ENCODE data around the gene FAAP100.
A peak's percentile ranks its signal among the peaks of the same experiment; 100 is the strongest.

FAAP100 gene

DNA sequence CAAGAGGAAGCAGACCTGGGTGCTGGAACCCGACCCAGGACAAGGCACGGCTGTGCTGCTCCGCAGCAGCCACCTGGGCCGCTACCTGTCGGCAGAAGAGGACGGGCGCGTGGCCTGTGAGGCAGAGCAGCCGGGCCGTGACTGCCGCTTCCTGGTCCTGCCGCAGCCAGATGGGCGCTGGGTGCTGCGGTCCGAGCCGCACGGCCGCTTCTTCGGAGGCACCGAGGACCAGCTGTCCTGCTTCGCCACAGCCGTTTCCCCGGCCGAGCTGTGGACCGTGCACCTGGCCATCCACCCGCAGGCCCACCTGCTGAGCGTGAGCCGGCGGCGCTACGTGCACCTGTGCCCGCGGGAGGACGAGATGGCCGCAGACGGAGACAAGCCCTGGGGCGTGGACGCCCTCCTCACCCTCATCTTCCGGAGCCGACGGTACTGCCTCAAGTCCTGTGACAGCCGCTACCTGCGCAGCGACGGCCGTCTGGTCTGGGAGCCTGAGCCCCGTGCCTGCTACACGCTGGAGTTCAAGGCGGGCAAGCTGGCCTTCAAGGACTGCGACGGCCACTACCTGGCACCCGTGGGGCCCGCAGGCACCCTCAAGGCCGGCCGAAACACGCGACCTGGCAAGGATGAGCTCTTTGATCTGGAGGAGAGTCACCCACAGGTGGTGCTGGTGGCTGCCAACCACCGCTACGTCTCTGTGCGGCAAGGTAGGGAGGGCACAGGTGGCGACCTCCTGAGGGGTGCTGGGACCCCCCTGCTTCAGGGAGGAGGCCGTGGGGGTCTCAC lies 23.3 kb downstream of the FAAP100 start:
- Mint-ChIP-seq H3K27me3 (peaks cover 1% of the 10 kb centered on the region), H3K4me3 (no peak overlapping the region), H3K9me3 (no peaks in the 10 kb centered on the region), H3K27ac (no peak overlapping the region), H3K36me3 (no peaks in the 10 kb centered on the region), H3K4me1 (no peaks in the 10 kb centered on the region)

DNA sequence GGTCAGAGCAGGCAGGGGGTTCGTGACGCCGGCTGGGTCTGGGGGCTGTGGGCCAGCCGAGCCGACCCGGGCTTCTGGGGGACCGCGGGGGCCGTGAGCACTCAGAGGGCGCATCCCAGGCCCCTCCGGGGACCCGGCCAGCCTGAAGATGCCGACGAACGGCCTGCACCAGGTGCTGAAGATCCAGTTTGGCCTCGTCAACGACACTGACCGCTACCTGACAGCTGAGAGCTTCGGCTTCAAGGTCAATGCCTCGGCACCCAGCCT lies 23.8 kb downstream of the FAAP100 start:
- no peaks in the 10 kb centered on the region for H3K4me1 Mint-ChIP-seq
- H3K27ac Mint-ChIP-seq, result no peak overlapping the region
- H3K9me3 Mint-ChIP-seq, result no peaks in the 10 kb centered on the region
- H3K4me3 Mint-ChIP-seq, result no peak overlapping the region
- peaks cover under 1% of the 10 kb centered on the region for H3K27me3 Mint-ChIP-seq
- no peaks in the 10 kb centered on the region for H3K36me3 Mint-ChIP-seq

DNA sequence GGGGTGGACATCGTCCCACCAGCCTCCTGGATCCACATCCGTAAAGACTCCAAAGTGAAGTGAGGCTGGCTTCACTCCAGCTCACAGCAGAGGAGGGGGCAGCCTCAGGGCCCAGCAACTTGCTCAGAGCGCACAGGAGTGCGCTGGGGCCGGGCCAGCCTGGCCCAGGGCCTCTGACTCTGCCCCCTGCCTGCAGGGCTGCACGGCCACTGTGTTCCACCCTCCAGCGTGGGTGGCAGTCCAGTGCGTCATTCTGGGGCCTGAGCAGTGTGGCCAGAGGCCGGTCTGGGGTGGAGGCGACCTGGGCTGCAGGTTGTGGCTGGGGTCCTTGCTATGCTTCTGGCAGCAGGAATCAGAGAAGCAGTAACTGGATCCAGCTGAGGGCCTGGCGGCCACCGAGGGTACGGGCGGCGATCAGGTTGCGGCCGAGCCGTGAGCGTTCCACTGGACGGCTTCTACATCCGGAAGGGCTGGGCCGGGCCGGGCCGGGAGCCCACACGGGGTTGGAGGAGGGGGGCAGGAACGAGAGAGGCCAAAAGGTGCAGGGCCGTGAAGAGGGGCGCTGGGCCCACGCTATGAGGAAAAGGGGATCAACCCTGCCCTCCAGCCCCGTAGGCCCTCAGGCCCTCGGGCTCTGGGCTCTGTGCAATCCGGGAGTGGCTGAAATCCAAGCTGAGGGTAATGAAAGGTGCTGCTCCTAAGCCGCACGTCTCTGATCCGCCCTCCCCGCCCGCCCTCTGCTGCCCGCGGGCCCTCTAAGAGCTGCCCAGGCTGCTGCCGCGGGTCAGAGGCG lies 24.4 kb downstream of the FAAP100 start, which contains the start of gene FSCN2:
FSCN2 (plus strand) TSS at position 787 of the 793 bp plus-strand sequence. CDS start 155 bp downstream, outside the sequence.
- H3K9me3 Mint-ChIP-seq, result no peaks in the 10 kb centered on the region
- no peaks in the 10 kb centered on the region for H3K36me3 Mint-ChIP-seq
- no peak within 1 kb of the TSS for H3K4me3 Mint-ChIP-seq
- no peaks in the 10 kb centered on the region for H3K4me1 Mint-ChIP-seq
- peaks cover 1% of the 10 kb centered on the region for H3K27me3 Mint-ChIP-seq
- H3K27ac Mint-ChIP-seq, result no peak within 1 kb of the TSS

DNA sequence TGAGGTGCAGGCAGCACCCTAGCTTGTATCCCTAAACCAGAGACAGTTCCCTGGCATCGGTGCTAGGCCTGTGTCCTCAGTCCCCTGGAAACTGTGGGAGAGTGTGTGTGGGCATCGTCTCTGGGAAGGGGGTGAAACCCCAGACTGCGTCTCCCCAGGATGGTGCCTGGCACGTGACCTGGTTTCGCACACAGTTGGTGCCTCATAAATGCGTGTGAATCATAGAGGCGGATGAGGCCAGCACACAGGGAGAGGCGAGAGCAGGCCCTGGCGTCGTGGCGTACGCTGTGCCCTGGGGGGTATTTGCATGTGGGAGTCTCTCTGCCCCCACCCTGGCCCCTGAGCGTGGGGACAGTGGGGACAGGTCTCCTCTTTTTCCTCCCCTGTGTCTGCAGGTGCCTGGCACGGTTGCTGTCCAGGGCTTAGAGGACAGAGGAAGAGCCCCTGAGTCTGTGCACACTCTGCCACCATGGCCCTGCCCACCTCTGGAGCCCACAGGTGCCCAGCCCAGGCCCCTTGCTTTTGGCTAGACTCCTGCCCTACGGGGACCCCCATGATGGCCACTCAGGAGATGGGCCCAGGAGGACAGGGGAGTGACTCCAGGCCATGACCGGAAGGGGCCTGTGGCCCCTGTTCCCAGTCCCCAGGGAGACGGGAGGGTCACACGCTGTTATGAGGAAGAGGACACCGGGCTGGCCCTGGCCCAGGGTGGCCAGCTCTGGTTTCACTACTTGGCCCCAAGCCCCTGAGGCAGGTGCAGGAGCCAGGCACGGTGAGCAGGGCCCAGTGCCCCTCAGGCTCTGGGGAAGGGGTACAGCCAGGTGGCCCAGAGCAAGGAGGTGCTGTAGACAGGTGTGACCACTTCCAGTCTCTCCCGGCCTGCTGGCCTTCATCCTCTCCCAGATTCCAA lies 25.2 kb downstream of the FAAP100 start:
- Mint-ChIP-seq H3K9me3 (no peaks in the 10 kb centered on the region), H3K36me3 (no peaks in the 10 kb centered on the region), H3K4me3 (no peak overlapping the region), H3K27me3 (peaks cover 1% of the 10 kb centered on the region), H3K27ac (no peak overlapping the region), H3K4me1 (no peaks in the 10 kb centered on the region)

DNA sequence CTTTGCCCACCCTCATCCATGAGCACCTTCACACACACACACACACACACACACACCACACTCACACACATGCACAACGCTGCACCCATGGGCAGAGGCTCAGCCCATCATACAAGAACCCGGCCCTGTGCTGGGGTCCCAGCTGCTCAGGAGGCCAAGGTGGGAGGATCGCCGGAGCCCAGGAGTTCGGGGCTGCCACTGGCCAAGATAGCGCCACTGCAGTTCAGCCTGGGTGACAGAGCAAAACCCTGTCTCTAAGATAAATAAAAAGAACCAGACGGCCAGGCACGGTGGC lies 27.3 kb downstream of the FAAP100 start:
- no peaks in the 10 kb centered on the region for H3K9me3 Mint-ChIP-seq
- H3K4me1 Mint-ChIP-seq, result no peaks in the 10 kb centered on the region
- no peak overlapping the region for H3K27ac Mint-ChIP-seq
- H3K36me3 Mint-ChIP-seq, result no peaks in the 10 kb centered on the region
- no peak overlapping the region for H3K4me3 Mint-ChIP-seq
- H3K27me3 Mint-ChIP-seq, result peaks cover 1% of the 10 kb centered on the region

DNA sequence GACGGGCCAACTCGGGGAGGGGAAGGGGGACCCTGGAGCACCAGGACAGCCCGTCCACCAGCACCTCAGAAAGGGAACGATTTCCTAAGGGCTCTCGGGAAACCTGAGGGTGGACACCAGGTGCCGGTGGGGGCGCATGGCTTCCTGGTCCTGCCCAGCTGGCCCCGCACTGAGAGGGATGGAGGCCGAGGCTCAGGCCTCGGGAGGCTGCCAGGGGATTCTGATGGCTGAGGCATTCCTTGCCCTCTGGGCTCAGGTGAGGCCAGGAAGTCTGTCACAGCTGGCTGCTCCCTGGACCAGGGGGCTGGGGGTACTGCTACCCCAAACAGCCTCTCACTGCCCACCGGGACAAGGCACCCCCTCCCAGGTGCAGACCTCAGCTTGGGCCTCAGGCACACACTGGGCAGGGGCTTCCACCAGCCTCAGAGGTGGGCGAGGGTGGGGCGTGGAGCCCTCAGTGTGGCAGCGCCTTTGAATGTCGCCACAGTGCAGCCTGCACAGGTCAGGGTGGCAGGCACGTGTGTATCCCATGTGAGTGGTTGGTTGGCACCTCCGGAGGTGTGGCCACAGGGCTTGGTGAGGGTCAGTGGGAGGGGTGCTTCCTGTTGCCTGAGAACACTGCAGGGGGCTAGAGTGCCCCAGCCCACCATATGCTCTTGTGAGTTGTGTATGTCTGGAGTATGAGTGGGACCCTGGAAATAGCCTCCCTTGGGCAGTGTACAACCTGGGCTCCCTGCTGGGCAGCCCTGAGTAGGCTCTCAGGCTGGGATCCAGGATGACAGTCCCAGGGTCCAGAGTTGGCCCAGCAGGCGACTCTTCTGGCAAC lies 27.9 kb downstream of the FAAP100 start:
- H3K4me3 Mint-ChIP-seq, result no peak overlapping the region
- H3K9me3 Mint-ChIP-seq, result no peaks in the 10 kb centered on the region
- H3K27me3 Mint-ChIP-seq, result peaks cover 1% of the 10 kb centered on the region
- no peaks in the 10 kb centered on the region for H3K36me3 Mint-ChIP-seq
- H3K27ac Mint-ChIP-seq, result no peak overlapping the region
- no peaks in the 10 kb centered on the region for H3K4me1 Mint-ChIP-seq

DNA sequence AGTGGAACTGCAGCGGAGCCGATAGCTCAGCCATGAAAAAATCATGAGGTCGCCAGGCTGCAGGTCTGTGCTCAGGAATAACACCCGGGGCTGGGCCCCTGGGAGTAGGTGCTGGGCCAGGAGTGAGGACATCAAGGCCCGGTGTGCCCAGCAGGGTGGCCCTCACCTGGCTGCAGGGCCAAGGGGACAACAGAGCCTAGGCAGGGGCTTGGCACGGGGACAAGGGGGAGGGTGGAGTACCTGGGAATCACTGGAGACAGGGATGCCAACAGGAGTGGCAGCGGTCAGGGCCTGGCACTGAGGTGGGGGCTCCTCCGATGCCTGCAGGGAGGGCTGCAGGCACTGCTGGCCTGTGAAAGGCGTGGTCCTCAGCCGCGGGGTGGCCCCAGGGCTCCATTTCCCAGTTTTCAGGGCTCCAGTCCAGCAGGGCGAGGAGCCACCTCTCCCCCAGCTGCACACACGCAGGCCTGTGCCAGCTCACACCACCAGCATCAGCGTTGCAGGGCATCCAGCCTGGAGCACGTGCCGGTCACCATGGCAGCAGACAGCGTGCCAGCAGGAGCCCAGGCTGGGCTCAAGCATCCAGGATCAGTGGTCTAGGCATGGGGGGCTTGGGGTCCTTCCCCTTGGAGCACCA lies 28.6 kb downstream of the FAAP100 start:
- Mint-ChIP-seq H3K9me3 (no peaks in the 10 kb centered on the region), H3K27ac (no peak overlapping the region), H3K27me3 (peaks cover 1% of the 10 kb centered on the region), H3K36me3 (no peaks in the 10 kb centered on the region), H3K4me3 (no peak overlapping the region), H3K4me1 (no peaks in the 10 kb centered on the region)

DNA sequence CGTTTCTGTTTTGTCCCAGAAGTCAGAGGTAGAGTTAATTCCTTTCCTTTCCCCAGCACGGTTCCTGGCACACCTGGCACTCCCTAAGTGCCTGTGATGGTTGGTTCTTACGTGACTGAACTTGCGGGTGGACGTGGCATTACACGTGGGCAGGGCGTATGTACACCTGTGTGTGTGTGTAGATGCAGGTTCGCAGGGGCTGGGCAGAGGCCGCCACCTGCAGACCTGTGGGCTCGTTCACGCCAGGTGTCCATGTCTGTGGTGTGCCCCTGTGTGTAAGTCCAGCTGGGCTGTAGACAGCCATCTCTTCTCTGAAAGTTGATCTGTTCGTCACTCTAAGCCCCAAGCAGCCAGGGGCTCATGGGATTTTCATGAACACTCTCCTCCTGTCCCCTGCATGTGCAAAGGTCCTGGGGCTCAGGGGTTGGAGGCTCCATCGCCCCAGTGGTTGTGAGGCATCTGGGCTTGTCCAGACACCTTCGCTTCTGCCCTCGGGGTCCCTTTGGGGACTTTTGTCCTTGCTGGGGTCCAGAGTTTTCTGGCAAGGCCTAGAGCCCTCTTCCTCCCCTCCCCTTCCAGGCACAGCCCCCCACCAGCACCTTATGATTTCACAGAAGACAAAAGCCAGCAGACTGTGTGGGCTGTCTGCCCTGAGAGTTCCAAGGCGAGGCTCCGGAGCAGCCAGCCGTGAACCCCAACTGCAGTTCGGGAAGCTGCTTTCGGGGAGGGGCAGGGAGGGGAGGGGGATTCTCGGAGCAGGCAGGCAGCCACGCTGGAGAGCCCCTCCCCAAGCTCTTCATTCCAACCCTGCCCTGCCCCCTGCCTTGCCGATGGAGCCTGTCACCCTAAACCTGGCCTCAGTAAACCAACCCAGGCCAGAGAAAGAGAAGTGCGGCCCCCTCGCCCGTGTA lies 29.4 kb downstream of the FAAP100 start:
- H3K36me3 Mint-ChIP-seq, result no peaks in the 10 kb centered on the region
- no peak overlapping the region for H3K4me3 Mint-ChIP-seq
- H3K27me3 Mint-ChIP-seq, result peaks cover 1% of the 10 kb centered on the region
- peaks cover 5% of the 10 kb centered on the region for H3K4me1 Mint-ChIP-seq
- no peaks in the 10 kb centered on the region for H3K9me3 Mint-ChIP-seq
- H3K27ac Mint-ChIP-seq, result no peak overlapping the region

DNA sequence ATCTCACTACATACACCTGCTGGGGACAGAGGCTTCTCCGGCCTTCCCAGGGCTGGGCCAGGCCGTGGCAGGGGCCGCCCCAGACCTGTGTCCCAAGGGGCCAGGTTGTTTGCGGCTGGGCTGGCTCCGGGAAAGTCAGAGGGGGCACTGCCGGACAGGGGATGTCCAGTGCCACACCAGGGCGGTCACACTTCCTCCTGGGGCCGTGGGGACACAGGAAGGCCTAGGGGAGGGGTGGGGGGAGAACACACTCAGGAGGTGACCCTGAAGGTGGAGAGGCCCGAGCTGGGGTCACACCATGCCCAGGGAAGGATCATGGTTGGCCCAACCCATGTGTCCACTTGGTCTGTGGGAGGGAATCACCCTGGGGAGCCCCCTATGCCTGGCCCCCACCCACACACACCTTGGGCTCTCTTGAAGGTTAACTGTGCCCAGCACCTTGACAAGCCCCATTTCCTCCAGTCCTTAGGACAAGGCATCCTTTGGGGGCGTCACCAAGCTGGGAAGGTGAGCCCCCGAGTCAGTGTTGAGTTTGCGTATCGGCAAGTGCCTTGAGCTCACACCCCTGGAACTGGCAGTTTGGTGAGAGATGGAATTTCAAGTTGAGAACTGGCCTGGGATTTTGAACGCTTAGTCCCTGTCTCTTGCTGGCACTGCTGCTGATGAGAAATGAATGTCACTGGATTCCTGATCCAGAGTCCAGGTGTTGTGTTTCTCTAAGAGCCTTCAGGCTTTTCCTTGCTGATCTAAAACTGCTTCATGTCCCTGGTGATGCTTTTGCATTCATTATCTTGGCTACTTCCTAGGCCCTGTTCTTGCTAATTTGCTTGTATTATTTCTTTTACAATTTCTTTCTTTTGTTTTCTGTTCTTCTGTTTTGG lies 31.9 kb downstream of the FAAP100 start:
- Mint-ChIP-seq H3K4me3 (peak overlapping the region; percentile 26), H3K27me3 (peaks cover 1% of the 10 kb centered on the region), H3K9me3 (no peaks in the 10 kb centered on the region), H3K36me3 (no peaks in the 10 kb centered on the region), H3K4me1 (peaks cover 5% of the 10 kb centered on the region), H3K27ac (no peak overlapping the region)

DNA sequence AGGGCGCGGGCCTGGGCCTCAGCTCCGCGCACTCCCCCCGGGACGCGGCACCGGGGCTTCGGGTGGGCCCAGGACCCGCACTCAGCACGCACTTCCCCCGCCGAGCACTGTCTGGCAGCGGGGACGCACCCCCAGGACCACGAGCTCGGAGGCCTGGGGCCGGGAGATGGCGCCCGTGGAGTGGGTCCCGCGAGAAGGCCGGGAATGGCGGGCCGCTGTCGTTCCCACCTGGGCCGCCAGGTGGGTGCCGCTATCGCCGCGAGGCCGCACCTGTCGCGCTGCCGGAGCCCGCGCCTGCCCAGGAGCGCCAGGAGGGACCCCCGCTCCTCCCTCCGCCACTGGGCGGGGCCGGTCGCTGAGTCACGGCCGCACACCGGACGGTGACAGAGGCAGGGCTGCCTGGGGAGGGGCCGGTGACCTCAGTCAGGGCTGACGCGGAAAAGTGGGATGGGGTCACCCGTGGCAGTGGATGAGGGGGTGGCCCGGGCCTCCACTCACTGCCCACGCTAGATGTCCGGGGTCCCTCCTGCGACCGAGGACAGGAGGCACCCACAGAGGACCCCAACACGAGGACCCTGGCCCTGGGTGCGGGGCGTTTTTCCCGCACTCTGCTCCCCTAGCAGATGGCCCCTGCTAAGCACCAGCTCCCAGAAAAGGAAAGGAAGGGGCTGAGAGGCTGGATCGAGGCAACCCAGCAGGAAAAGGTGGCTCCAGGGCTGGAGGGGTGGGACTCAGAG lies 32.7 kb downstream of the FAAP100 start:
- no peaks in the 10 kb centered on the region for H3K36me3 Mint-ChIP-seq
- no peak overlapping the region for H3K27ac Mint-ChIP-seq
- H3K4me3 Mint-ChIP-seq, result no peak overlapping the region
- no peaks in the 10 kb centered on the region for H3K9me3 Mint-ChIP-seq
- peaks cover 5% of the 10 kb centered on the region for H3K4me1 Mint-ChIP-seq
- peaks cover 1% of the 10 kb centered on the region for H3K27me3 Mint-ChIP-seq

DNA sequence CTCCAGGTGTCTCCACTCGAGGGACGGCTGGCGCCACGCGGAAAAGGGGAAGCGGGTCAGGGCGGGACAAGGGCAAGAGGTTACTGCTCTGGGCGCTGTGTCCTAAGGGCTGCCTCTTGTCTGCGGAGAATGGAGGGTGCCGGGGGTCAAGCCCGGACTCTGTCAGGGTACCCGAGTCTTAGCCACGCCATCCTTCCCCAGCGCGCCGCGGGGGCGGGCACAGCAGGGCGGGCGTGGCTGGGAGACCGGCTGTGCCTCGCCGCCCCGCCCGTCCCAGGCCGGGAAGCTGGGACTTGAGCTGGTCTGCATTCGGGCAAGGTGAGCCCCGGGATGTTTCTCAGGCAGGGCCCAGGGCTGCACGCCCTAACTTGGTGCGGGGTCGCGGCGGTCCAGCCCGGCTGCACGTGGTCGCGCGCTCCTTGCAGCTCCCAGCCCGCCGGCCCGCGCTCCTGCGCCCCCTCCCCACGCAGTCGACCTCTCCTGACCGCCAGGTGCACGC lies 33.3 kb downstream of the FAAP100 start:
- Mint-ChIP-seq H3K27me3 (peaks cover 1% of the 10 kb centered on the region), H3K4me3 (no peak overlapping the region), H3K9me3 (no peaks in the 10 kb centered on the region), H3K27ac (no peak overlapping the region), H3K4me1 (peaks cover 5% of the 10 kb centered on the region), H3K36me3 (no peaks in the 10 kb centered on the region)

DNA sequence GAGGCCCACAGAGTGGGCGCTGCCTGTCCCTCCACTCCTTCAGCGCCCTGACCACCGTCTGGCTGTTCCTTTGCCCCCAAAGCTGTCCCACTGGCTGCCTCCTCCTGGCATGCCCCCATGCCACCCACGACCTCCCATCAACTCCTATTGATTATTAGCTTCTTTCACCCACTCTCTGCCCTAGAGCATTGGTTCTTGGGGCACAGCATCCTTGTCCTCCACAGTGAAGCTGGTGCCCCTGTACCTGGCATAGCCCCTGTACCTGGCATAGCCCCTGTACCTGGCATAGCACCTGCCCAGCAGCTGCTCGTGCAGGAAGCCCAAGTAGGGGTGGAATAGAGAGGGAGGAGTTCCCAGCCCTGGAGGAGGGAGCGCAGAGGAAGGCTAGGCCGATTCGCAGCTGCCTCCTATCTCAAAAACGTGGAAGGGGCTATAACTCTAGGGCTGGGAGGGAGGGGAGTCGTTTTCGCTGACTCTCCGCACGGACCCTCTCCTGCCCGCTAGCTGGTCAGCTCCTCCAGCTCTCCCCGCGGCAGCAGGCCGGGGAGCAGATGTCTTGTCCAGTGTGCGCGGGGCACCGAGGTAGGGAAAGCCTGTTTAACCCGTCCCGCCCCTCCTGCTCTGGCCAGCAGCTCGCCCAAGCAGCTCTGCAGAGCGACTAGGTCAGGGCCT lies 33.9 kb downstream of the FAAP100 start:
- no peaks in the 10 kb centered on the region for H3K36me3 Mint-ChIP-seq
- H3K4me1 Mint-ChIP-seq, result peaks cover 5% of the 10 kb centered on the region
- H3K9me3 Mint-ChIP-seq, result no peaks in the 10 kb centered on the region
- peaks cover under 1% of the 10 kb centered on the region for H3K27me3 Mint-ChIP-seq
- H3K27ac Mint-ChIP-seq, result no peak overlapping the region
- H3K4me3 Mint-ChIP-seq, result peak overlapping the region; percentile 74

Measured in activated naive CD4-positive, alpha-beta T cell treated with anti-CD3 and anti-CD28 coated beads, Interleukin-2, amount 50 U/mL, for 24 hours (primary cell).